H54 (cell line): ENCODE measurements around the gene CPT1B.

Experiments used
- DNase-seq: peaks from one replicate; pipeline ENCODE4 v3.0.0; 2011; ENCODE audit warnings: low spot score, mixed read lengths; ENCODE audit not compliant: insufficient read length
- FAIRE-seq: peaks from 3 replicates; lab custom pipeline; 2011; peaks lifted over from hg19 to GRCh38; lab: Jason Lieb, UNC
- POLR2A ChIP-seq: IDR thresholded peaks from 2 replicates; pipeline ENCODE4 v1.6.1; 2011; ENCODE audit warnings: low read depth, mild to moderate bottlenecking, low read length

Gene CPT1B

GRCh38 chr22:50575426-50575941, 2.7 kb downstream of the CPT1B start:
- TF ChIP-seq POLR2A, result no peak
- no peak for DNase-seq
- no peak for FAIRE-seq

GRCh38 chr22:50574383-50574755, 3.9 kb downstream of the CPT1B start:
- DNase-seq, result no peak
- no peak for TF ChIP-seq POLR2A
- no peak for FAIRE-seq

GRCh38 chr22:50573491-50574382, 4.5 kb downstream of the CPT1B start:
- DNase-seq (no peak), FAIRE-seq (no peak)
- TF ChIP-seq POLR2A, result no peak

- no peak for TF ChIP-seq POLR2A
- no peak for FAIRE-seq
- no peak for DNase-seq
Observed at GRCh38 chr22:50572965-50573364, 5.3 kb downstream of the CPT1B start.

GRCh38 chr22:50571264-50572175, 6.7 kb downstream of the CPT1B start:
- no peak for FAIRE-seq
- no peak for DNase-seq
- TF ChIP-seq POLR2A, result no peak

GRCh38 chr22:50570861-50571260, 7.4 kb downstream of the CPT1B start:
- FAIRE-seq, result no peak
- no peak for DNase-seq
- no peak for TF ChIP-seq POLR2A

- no peak for TF ChIP-seq POLR2A
- FAIRE-seq (no peak), DNase-seq (no peak)
Observed at GRCh38 chr22:50569896-50570535, 8.2 kb downstream of the CPT1B start.

GRCh38 chr22:50569041-50569459, 9.2 kb downstream of the CPT1B start:
- TF ChIP-seq POLR2A, result no peak
- DNase-seq, result no peak
- no peak for FAIRE-seq

GRCh38 chr22:50568626-50569025, 9.6 kb downstream of the CPT1B start:
- no peak for TF ChIP-seq POLR2A
- FAIRE-seq (no peak), DNase-seq (no peak)

- no peak for DNase-seq
- TF ChIP-seq POLR2A, result no peak
- no peak for FAIRE-seq
Observed at GRCh38 chr22:50567721-50568252, 10.4 kb downstream of the CPT1B start.

GRCh38 chr22:50564289-50564688, 13.9 kb downstream of the CPT1B start:
- FAIRE-seq (no peak), DNase-seq (no peak)
- TF ChIP-seq POLR2A, result no peak

- DNase-seq (no peak), FAIRE-seq (no peak)
- no peak for TF ChIP-seq POLR2A
Observed at GRCh38 chr22:50563413-50564160, 14.6 kb downstream of the CPT1B start.
